Activated CD4-positive, alpha-beta T cell treated with anti-CD3 and anti-CD28 coated beads, Interleukin-2, amount 50 U/mL, for 16 hours (primary cell): ENCODE measurements around the gene CHST15.

Source experiments
- DNase-seq: peaks from one replicate; pipeline ENCODE4 v3.0.0-alpha.2; 2020

CHST15 gene

DNA sequence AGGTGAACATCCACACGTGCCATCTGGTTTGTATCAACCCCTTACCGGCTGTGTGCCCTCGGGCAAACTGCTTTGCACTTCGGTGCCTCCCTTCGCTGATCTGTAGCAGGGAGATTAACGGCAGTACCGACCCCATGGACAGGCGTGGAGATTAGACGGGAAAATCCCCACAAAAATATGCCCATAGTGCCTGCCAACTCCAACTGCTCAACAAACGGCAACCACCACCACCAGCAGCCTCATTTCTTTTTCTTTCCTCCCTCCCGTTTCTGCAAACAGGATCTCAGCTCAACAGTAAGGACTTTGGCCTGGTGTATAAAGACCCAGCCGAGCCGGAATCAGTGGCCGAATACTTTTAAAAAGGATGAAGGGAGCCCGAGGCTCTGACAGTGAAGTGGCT is 31.0 kb downstream of the CHST15 start:
- no peak for DNase-seq

DNA sequence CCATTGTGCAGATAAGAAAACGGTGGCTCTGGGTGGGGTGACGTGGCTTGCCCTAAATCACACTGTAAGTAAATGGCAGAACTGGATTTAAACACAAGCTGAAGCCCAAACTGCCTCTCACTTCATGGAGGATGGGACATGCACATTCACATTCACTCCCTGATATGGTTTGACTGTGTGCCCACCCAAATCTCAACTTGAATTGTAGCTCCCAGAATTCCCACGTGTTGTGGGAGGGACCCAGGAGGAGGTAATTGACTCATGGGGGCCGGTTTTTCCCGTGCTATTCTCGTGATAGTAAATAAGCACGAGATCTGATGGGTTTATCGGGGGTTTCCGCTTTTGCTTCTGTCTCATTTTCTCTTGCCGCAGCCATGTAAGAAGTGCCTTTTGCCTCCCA is 32.4 kb downstream of the CHST15 start:
- DNase-seq, result no peak

DNA sequence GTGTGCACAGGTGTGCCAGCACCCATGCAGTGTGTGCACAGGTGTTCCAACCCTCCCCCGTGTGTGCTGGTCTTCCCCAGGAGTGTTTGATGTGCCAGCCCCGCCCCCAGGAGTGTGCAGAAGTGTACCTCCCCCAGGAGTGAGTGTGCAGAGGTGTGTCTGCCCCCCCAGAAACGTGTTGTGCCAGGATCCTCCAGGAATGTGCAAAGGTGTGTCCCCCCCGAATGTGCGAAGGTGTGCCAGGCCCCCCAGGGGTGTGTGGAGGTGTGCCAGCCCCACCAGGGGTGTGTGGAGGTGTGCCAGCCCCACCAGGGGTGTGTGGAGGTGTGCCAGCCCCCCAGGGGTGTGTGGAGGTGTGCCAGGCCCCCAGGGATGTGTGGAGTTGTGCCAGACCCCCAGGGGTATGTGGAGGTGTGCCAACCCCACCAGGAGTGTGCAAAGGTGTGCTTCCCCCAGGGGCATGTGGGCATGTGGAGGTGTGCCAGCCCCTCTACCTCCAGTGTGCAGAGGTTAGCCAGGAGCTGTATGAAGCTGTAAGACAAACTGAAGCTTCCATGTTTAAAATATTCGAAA is 33.2 kb downstream of the CHST15 start:
- no peak for DNase-seq

DNA sequence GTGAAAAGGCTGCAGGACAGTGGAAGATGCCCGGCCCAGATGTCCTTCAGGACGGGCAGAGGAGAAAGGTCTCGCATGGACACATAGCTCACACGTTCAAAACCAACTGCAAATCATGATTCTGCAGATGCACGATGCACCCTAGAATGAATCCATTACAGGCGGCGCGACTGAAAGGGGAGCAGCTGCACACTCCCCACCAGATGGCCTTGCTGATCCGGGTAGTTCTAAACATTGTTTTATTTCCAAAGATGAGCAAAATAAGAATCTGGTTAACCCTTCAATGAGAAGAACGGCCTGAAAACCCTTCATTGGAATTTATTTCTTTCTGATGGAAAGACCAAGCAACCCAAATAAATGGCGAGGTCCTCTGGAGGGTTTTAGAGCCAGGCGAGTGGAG is 33.8 kb downstream of the CHST15 start:
- no peak for DNase-seq

DNA sequence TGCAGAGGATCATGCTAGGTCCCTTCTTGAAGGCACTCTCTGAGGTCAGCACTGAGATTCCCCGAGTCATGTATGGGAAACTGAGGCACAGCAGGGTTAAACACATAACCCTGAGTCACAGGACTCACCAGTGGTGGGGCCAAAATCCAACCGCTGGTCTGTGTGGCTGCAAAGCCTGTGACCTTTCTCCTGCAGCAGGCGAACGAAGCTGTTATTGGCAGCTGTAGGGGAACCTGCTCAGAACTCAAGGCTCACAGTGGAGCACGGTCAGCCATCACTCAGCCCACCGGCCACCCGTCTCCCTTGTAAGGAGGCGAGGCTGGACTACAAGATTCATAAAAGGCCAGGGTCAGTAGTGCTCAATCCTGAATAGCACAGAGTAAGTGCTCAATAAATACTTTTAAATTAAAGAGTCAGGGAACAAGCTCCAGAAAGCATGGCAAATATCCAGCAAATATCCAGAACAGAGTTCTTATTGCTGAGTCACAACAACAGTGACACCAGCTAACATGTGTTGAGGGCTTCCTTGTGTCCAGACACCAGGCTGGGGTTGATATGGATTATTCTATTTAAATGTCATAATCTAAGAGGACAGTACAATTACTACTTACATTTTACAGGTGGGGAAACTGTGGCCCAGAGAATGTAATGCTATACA is 34.9 kb downstream of the CHST15 start:
- no peak for DNase-seq

DNA sequence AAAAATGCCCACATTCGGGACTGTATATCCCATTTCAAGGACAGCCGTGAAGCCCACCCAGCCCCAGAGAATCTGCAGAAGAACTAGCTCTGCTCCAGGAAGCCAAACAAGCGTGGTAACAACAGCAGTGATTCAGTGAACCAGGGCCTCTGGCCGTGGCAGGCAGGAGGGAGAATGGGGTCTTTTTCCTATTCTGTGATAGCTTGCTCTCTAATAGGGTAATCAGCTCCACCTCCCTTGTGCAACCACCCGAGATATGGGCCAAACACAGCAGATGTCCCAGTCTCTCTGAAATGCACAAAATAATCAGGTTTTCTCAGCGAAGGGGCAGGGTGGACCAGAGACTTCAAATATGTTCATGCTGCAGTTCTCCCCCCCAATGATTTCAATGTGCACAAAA is 35.8 kb downstream of the CHST15 start:
- DNase-seq, result no peak

DNA sequence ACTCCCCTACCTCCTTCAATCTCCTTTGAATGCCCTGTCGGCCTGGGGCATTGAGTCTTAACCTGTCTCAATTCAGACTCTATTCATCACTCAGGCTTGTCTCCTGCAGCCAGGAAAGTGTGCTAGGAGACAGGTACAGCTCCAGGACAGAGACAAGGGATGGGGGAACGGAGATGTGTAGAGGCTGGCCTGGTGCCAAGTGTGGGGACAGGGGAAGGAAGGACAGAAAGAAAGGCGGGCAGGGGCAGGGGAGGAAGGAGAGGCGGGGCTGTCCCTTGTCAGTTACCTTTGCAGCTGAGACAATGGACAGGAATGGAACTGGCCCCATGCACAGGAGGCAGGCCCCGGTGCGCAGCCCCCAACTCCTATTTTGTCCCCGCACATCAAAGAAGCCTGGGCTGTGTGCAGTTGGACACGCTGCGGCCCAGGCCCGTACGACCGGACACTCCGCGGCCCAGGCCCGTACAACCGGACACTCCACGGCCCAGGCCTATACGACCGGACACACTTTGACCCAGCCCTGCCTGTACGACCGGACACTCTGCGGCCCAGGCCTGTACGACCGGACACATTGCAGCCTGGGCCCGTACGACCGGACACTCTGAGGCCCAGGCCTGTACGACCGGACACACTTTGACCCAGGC is 36.9 kb downstream of the CHST15 start:
- DNase-seq, result no peak

DNA sequence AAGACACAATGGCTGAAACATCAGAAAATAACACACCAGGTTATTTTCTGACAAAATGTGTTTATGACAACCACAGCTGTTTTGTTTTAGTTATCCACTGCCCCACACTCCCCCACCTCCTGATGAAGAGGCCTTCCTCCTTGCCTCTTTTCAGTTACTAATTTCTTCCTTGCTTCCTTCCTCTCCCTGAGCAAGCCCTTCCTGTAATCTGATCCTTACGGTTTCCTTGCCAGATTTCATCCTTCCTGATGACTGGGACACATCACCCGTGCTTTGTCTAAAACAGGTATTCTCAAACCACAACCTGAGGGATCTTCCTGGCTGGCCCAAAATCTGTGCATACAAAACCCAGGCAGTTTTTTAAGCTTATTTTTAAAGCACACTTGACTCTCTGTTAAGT is 39.4 kb downstream of the CHST15 start:
- DNase-seq, result no peak

DNA sequence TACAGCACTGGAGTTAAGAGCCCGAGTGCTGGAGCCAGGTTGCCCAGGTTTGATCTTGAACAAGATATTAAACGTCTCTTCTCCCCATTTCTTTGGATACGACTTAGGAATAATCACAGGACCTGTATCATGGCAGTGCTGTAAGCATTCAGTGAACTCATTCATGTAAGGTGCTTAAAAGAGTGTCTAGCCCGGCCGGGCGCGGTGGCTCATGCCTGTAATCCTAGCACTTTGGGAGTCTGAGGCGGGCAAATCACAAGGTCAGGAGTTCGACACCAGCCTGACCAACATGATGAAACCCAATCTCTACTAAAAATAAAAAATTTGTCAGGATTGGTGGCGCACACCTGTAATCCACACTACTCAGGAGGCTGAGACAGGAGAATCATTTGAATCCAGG is 40.8 kb downstream of the CHST15 start:
- no peak for DNase-seq

DNA sequence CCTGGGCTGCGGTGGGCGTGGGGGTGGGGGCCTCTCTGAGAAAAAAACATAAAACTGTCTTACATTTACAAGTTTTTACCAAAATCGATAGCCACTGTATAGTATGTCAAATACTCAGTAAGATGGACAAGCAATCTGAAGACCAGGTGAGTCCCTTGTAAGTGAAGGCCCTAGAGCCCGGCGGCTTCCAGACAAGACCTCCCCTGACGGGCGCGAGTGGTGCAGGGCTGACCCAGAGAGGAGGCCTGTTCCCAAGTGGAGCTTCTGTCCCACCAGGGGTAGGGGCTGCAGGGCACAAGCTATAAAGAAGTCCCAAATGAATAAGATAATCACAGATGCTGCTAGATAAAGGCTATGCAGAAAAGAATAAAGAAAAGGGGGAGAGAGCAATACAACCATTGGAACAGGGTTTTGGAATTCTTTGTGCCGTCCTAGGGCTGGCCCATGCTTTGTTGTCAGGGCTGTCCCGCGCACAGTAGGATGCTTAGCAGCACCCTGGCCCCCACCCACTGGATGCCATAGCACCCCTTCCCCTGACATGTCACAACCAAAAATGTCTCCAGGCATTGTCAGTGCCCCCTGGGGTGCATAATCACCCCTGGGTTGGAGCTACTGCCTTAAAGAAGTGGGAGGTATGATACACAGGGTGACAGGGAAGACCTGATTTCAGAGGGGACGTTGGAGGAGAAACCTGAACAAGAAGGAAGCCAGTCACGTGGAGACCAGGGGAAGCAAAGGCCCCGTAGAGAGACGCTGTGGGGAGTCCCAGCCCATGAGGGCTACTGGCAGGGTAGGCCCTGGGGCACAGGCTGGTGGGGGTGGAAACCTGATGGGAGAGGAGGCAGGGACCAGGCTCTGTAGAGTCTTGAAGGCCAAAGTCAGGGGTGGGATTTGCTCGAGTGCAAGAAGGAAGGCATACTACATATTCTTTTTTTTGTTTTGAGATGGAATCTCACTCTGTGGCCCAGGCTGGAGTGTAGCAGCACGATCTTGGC is 43.1 kb downstream of the CHST15 start:
- DNase-seq, result no peak

DNA sequence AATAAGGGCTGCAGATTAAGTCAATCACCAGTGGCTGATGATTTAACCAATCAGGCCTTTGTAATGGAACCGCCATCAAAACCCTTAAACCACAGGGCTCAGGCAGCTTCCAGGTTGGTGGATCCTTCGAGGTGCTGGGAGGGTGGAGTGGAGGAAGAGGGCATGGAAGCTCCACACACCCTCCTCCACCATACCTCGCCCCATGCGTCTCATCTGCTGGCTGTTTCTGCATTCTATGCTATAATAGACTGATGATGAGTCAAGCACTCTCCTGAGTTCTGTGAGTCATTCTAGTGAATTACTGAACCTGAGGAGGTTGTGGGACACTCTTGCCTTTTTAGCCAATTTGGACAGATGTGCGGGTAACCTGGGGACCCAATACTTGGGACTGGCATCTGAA is 43.9 kb downstream of the CHST15 start:
- no peak for DNase-seq

DNA sequence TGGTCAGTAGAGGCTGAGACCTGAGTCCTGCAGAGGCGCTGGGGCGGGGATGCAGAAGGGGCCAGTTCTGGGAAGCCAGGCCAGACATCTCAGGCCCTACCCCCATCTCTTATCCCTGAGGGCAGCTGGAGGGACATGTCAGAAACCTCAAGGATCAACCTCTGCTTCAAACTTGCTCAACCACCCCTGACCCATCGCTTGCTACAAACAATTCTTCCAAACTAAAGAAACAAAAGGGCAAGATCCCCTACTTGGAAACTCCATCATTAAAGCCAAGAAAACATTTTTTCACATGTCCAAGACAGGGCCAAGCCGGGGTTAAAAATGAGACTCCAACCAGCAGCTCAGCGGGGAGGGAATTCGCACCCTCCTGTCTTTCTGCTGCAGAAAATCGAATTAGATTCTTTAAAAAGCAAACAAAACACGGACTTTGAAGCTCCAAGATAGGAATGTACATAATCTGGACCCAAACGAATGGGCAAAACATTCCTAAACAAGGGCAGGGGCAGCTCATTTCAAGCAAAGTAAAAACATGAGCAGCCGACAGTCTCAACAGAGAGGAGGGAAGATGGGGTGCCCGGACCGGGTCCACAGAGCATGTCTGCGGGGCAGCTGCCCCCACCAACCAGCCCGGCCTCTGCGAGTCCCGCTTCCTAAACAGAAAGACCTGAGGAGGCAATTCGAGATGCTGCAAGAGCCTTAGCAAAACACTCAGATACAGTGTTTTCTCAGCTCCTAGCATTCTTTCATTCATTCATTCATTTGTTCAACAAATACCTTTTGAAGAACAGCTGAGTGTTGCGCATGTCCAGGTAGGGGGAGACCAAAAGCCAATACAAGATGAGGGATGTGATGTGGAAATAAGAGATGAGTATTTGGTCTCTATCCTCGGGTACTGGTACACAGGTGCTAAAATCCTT is 44.8 kb downstream of the CHST15 start:
- no peak for DNase-seq

DNA sequence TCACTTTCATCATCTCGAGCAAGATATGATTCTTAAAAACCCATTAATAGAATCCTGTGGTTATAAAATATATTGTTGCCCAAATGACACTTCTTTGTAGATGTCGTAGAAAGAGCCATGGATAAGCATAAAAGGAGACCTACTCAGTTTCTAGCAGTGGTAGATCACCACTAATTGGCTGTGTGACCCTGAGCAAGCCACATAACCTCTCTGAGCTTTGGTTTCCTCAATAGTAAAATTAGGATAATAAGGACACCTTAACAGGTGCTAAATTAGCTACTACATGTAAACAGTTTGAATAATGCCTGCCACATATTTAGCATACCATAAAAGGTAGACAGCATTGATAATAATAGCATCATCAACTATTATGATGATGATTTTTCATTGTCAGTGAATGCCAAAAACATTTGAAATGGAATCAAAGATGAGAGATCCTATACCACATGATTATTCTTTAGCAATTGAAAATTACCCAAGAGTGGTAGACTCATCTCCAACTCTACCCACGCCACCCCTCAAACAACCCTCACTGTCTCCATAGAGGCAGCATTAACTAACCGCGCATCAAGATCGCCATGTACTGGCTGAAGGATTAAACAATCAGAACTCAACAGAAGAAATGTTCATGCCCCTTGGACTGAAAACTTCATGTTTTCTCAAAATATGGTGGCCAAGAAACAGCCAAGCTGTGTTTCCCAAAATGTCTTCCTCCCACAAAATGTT is 45.8 kb downstream of the CHST15 start:
- no peak for DNase-seq

DNA sequence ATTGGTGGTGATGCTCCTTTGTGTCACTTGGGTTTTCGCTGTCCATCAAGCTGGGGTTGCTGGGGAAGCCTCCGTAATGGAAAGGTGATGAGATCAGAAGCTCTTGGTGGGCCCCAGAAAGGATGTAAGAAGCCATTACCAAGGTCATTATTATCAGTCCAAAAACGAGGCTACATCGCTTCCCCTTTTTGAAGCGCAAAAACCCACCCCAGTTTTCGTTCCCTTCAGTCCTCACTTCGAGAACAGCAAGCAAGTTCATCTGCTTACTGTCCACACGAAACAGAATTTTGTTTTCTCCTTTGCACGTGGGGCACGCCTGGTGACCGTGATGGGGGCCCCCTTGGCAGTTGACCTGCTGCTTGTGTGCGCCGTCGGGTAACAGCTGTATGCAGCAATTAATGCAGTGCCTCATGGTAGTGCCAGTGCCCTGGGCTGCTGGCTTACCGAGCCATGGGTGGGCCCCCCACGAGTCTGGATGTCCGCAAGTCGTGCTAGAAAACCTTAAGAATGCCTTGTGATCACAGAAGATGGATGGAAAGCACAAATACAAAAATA is 47.5 kb downstream of the CHST15 start:
- DNase-seq, result no peak

DNA sequence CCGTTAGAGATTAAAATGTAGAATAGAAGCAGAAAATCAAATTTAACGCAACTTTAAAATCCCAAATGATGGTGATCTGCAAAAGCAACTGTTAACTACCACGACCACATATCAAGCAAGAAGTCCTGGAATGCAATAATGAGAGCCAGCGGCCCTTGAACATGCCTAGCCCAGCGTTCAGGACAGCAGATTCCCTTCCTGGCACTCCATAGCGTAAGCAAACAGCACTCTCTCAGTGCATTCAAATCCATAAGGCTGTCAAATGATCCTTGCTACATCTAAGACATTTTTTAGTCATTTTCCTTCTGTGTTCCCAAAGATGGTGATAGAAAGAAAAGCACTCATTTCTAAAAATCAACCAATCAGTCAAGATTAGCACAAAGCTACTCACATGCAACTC is 48.1 kb downstream of the CHST15 start:
- no peak for DNase-seq

DNA sequence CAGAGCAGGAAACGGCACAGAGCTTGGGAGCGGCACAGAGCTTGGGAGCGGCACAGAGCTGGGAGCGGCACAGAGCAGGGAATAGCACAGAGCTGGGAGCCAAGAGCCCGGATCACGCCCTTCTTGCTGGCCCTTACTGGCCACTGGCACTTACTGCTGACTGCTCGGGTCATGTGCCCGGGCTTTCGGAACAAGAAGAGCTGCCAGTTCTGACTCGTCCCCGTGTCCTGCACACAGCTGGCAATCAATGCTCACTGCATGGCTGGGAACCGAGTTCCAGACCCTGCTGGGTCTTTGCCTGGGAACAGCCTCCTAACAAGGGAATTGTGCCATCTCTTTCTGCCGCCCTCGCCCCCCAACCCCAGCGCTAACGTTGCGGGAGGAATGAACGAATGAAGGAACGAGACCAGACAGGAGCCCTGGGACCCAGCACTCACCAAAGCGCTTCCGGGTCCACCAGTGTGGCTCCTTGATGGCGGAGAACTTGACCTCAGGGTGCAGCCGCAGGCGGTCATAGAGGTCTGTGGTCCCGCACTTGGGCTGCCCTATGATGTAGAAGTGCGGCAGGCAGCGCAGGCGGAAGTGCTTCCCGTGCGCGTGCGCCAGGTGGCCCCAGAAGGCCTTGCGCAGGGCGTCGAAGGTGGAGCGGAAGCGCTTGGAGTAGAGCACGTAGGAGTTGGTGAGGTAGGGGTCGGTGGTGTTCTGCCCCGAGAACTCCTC is 49.1 kb downstream of the CHST15 start:
- no peak for DNase-seq

DNA sequence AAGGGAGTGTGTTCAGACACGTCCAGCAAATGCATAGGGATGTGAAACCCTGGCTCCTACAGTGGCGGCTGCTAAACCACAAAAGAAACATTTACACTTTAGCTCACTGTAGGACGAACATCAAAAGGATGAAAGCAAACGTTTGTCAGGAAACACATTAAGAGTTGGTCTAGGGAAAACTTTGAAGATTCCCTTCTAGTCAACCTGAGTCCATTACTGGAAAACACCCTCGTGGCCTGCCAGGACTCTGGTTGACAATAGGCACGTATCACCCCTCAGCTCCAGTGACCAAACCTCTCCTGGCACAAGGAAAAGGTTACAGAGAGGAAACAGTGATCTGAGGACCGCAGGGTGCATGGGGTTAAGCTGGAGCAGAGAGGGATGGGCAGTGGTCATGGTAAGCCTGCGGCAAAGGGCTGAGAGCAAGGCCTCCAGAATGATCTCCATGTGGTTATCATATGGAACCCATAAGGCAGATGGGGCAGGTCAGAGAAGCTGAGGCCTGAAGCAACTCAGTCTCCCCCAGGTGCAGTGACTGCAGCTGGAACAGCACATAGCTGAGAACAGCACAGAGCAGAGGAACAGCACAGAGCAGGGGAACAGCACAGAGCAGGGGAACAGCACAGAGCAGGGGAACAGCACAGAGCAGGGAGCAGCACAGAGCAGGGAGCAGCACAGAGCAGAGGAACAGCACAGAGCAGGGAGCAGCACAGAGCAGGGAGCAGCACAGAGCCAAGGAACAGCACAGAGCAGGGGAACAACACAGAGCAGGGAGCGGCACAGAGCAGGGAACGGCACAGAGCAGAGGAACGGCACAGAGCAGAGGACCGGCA is 49.9 kb downstream of the CHST15 start:
- DNase-seq, result no peak

DNA sequence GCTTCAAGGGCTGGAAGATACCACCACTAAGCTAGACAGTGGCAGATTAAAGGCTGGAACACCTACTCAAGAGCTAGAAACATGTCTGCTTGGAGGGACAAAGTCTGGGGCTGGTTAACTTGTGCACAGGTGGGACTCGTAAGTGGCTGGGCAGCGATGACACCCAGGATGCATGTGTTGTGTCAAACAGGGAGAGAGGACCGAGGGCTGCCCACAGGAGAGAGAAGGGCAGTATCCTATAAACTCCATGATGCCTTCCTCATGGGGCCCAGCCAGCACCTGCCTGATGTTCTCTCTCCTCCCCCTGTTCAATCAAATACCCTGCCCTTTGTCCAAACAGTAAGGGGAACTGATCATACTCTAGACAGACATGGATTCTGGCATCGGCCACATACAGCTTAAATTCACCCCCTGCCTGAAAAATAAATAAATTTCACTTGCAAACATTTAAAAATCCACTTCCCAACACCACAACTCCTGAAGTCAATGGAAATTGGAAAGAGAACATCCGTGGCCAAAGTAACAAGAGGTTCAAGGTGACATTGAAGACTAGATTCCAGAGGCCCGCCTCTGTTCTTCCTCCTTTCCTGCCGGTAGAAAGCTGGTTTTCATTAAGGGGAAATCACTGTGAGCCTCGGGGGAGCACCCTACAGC is 50.6 kb downstream of the CHST15 start:
- DNase-seq, result no peak
